Activated naive CD4-positive, alpha-beta T cell treated with anti-CD3 and anti-CD28 coated beads for 36 hours (primary cell): Measurements from ENCODE around the gene MPIG6B. TPM values are rescaled to one million over a fixed set of nuclear protein-coding genes. Genes with fewer than 3 reads are reported as not detected.

Source experiments
- CTCF ChIA-PET: fragments of 350-600 bp; sonication (Branson Sonifier 250); formaldehyde crosslinking; loops from one replicate; lab custom pipeline; 2021; ENCODE audit warnings: antibody characterized with exemption; lab: Charles Lee
- DNase-seq: peaks from one replicate; pipeline ENCODE4 v3.0.0-alpha.2; 2020
- H3K27ac Mint-ChIP-seq: one replicate; pipeline ENCODE4 v1.8.0; 2021; ENCODE audit warnings: mild to moderate bottlenecking, mixed read lengths
- H3K27me3 Mint-ChIP-seq: one replicate; pipeline ENCODE4 v1.8.0; 2021; ENCODE audit warnings: low read depth, mixed read lengths
- H3K36me3 Mint-ChIP-seq: one replicate; pipeline ENCODE4 v1.8.0; 2021; ENCODE audit warnings: low read depth, mixed read lengths
- H3K4me1 Mint-ChIP-seq: one replicate; pipeline ENCODE4 v1.8.0; 2021; ENCODE audit warnings: low read depth, mixed read lengths
- H3K4me3 Mint-ChIP-seq: one replicate; pipeline ENCODE4 v1.8.0; 2021; ENCODE audit warnings: mild to moderate bottlenecking, moderate library complexity, mixed read lengths
- H3K9me3 Mint-ChIP-seq: one replicate; pipeline ENCODE4 v1.8.0; 2021; ENCODE audit warnings: mixed read lengths
- intact Hi-C: fragments of 100-400 bp; cut with micrococcal nuclease; formaldehyde crosslinking; loops from one replicate; pipeline ENCODE4 v1.15.1; 2023
- total RNA-seq, 2 experiments: library from RNA; stranded (reverse); gene quantifications; one replicate each; pipeline ENCODE4 v1.2.3, GENCODE V29; 2021

The MPIG6B gene, protein sequence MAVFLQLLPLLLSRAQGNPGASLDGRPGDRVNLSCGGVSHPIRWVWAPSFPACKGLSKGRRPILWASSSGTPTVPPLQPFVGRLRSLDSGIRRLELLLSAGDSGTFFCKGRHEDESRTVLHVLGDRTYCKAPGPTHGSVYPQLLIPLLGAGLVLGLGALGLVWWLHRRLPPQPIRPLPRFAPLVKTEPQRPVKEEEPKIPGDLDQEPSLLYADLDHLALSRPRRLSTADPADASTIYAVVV
- under 1 TPM in 1 of 2 experiments, not detected in 1; 0.49 TPM for total RNA-seq

- no peak for DNase-seq
- H3K36me3 Mint-ChIP-seq = peaks cover 3% of the 10 kb centered on the region
- no peak within 1 kb of the TSS for H3K27ac Mint-ChIP-seq
- H3K27me3 Mint-ChIP-seq = no peaks in the 10 kb centered on the region
- CTCF ChIA-PET = interaction anchor here (1.0 kb wide), 1 partner anchor 46 kb away, joined by 4 read pairs; no protein-coding TSS in a partner anchor
- no peaks in the 10 kb centered on the region for H3K9me3 Mint-ChIP-seq
- no peak within 1 kb of the TSS for H3K4me3 Mint-ChIP-seq
- intact Hi-C loops = no loop called here
- peaks cover 25% of the 10 kb centered on the region for H3K4me1 Mint-ChIP-seq
Measured at GRCh38 chr6:31723245-31723979, at the start of gene MPIG6B. MPIG6B (plus strand) TSS chr6:31723373; CDS start chr6:31723384, 11 bp downstream.

GRCh38 chr6:31676322-31676903 lies 46.8 kb upstream of the MPIG6B start:
- H3K9me3 Mint-ChIP-seq = no peaks in the 10 kb centered on the region
- intact Hi-C loops = no loop called here
- DNase-seq = no peak
- H3K4me1 Mint-ChIP-seq = peaks cover 9% of the 10 kb centered on the region
- CTCF ChIA-PET = interaction anchor here (0.8 kb wide), 1 partner anchor 275 kb away, joined by 3 read pairs; no protein-coding TSS in a partner anchor
- H3K36me3 Mint-ChIP-seq = peaks cover 17% of the 10 kb centered on the region
- H3K27ac Mint-ChIP-seq = no peak overlapping the region
- H3K4me3 Mint-ChIP-seq = no peak overlapping the region
- no peaks in the 10 kb centered on the region for H3K27me3 Mint-ChIP-seq

- H3K4me3 Mint-ChIP-seq = no peak overlapping the region
- H3K9me3 Mint-ChIP-seq = no peaks in the 10 kb centered on the region
- H3K27ac Mint-ChIP-seq = peak overlapping the region; percentile 22
- peaks cover 13% of the 10 kb centered on the region for H3K36me3 Mint-ChIP-seq
- CTCF ChIA-PET = interaction anchor here (0.7 kb wide), 1 partner anchor 38 kb away, joined by 8 read pairs; the partner anchor contains the start of gene LY6G6D
- H3K27me3 Mint-ChIP-seq = no peaks in the 10 kb centered on the region
- DNase-seq = no peak
- intact Hi-C loops = no loop called here
- peaks cover 11% of the 10 kb centered on the region for H3K4me1 Mint-ChIP-seq
Measured at GRCh38 chr6:31676904-31677303, 46.3 kb upstream of the MPIG6B start.

DNA sequence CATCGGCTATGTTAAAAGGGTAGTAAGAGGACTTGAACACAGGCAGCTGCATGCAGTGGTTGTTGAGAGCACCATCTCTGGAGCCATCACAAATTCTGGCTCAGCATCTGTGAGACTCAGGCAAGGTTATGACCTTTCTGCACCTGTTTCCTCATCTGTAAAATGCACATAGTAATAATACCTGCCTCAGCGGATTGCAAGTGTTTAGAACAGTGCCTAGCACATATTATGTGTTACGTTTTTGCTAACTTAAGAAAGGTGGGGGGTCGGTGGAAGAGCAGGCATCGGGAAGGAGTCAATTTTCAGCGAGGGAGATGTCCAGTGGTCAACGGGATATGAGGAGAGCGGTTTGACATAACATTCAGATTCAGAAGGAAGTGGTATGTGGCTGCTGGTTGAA lies 45.2 kb upstream of the MPIG6B start:
- Mint-ChIP-seq H3K36me3 (peaks cover 5% of the 10 kb centered on the region), H3K9me3 (no peaks in the 10 kb centered on the region), H3K27me3 (no peaks in the 10 kb centered on the region), H3K27ac (no peak overlapping the region), H3K4me3 (no peak overlapping the region), H3K4me1 (peaks cover 11% of the 10 kb centered on the region)
- CTCF ChIA-PET = interaction anchor here (0.8 to 2.1 kb wide), 3 partner anchors 13 to 186 kb away, joined by 3 to 6 read pairs (median 4); no protein-coding TSS in a partner anchor
- intact Hi-C loops = no loop called here
- no peak for DNase-seq

- CTCF ChIA-PET = interaction anchor here (0.6 to 2.1 kb wide), 14 partner anchors 9 to 271 kb away, joined by 3 to 12 read pairs (median 5); partner anchors contain the start of genes ABHD16A, HSPA1B and MSH5
- DNase-seq = peak; percentile 85
- Mint-ChIP-seq H3K4me1 (peaks cover 11% of the 10 kb centered on the region), H3K27me3 (no peaks in the 10 kb centered on the region), H3K4me3 (peak within 1 kb of the TSS; percentile 74), H3K36me3 (no peaks in the 10 kb centered on the region), H3K27ac (no peak within 1 kb of the TSS), H3K9me3 (no peaks in the 10 kb centered on the region)
- intact Hi-C loops = loop anchor here (1.0 to 2.0 kb wide), 6 partner anchors 58 to 272 kb away; partner anchors contain the start of gene NEU1
Measured at GRCh38 chr6:31680226-31681134, 42.7 kb upstream of the MPIG6B start, which contains the start of gene LY6G5C. LY6G5C (minus strand) TSS chr6:31681067; CDS start chr6:31680373, 694 bp downstream.

- Mint-ChIP-seq H3K4me3 (peak overlapping the region; percentile 74), H3K27me3 (no peaks in the 10 kb centered on the region), H3K9me3 (no peaks in the 10 kb centered on the region), H3K36me3 (no peaks in the 10 kb centered on the region), H3K27ac (no peak overlapping the region), H3K4me1 (peaks cover 11% of the 10 kb centered on the region)
- DNase-seq = peak; percentile 62
- intact Hi-C loops = loop anchor here (2.0 kb wide), 5 partner anchors 88 to 272 kb away; partner anchors contain the start of gene NEU1
- CTCF ChIA-PET = interaction anchor here (0.6 to 1.9 kb wide), 12 partner anchors 8 to 271 kb away, joined by 3 to 12 read pairs (median 5); partner anchors contain the start of genes ABHD16A, HSPA1B and MSH5
Measured at GRCh38 chr6:31681135-31681671, 42.0 kb upstream of the MPIG6B start.

DNA sequence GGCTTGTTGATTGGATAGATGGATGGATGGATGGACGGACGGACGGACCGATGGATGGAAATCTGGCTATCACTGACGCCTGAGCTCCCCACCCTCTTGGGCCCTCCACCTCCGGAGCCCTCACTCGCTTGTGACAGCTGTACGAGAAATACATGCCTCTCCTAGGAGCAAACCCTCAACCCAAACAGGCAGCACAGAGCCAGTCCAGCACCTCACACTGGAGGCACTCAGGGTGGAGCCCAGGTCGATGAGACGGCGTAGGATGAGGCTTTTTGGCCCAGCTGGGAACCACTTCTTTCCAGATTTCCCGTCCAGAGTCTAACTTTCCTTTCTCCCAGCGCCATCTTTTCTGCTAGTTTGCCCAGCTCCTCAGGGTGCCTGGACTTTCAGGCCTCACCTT lies 39.6 kb upstream of the MPIG6B start:
- intact Hi-C loops = no loop called here
- no peaks in the 10 kb centered on the region for H3K27me3 Mint-ChIP-seq
- H3K27ac Mint-ChIP-seq = no peak overlapping the region
- CTCF ChIA-PET = interaction anchor here (1.0 kb wide), 1 partner anchor 87 kb away, joined by 6 read pairs; no protein-coding TSS in a partner anchor
- peaks cover 11% of the 10 kb centered on the region for H3K4me1 Mint-ChIP-seq
- H3K9me3 Mint-ChIP-seq = no peaks in the 10 kb centered on the region
- no peak for DNase-seq
- peaks cover 1% of the 10 kb centered on the region for H3K36me3 Mint-ChIP-seq
- no peak overlapping the region for H3K4me3 Mint-ChIP-seq

DNA sequence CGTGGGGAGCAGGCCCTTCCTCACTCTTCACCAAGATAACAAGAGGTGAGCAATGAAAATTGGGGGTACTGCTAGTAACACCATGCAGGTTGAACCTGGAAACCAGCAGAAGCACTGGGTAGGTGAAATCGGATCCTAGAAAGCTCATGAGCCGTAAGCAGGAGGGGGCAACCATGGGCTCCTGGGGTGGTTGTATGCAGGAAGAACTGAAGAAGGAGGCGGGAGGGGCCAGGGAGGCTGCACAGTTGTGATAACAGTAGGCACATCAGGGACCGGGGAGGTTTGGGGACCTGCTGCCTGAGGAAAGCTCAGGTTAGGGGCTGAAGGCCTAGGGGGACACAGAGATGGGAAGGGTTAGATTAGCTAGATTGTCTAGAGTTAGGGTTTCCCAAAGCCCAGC lies 36.7 kb upstream of the MPIG6B start:
- Mint-ChIP-seq H3K27me3 (no peaks in the 10 kb centered on the region), H3K4me1 (peaks cover 5% of the 10 kb centered on the region), H3K27ac (no peak overlapping the region), H3K9me3 (no peaks in the 10 kb centered on the region), H3K4me3 (no peak overlapping the region), H3K36me3 (peaks cover 7% of the 10 kb centered on the region)
- intact Hi-C loops = no loop called here
- DNase-seq = no peak
- CTCF ChIA-PET = interaction anchor here (0.6 to 1.0 kb wide), 2 partner anchors 42 to 49 kb away, joined by 3 read pairs; partner anchors contain the start of gene DDAH2

DNA sequence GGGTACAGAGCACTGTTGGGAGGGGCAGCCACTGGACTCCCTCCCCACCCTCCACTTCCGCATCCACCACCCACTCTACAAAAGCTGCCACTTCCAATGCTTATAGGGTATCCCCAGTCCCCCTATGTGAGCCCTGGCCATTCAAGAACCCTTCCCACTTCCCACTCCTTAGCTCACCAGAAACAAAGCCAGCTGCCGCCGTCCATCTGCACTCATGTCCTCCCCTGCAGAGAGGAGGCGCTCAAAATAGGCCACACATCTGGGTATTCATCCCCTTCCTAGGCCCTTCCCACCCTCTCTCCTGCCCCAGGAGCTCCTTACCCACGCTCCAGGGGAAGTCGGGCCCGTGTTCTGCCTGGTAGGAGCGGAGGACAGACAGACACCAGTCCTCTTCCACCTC lies 35.9 kb upstream of the MPIG6B start:
- Mint-ChIP-seq H3K4me3 (no peak overlapping the region), H3K27me3 (no peaks in the 10 kb centered on the region), H3K27ac (peak overlapping the region; percentile 11), H3K9me3 (no peaks in the 10 kb centered on the region), H3K36me3 (peaks cover 7% of the 10 kb centered on the region), H3K4me1 (peaks cover 3% of the 10 kb centered on the region)
- CTCF ChIA-PET = interaction anchor here (1.0 kb wide), 1 partner anchor 41 kb away, joined by 3 read pairs; the partner anchor contains the start of gene DDAH2
- no peak for DNase-seq
- intact Hi-C loops = no loop called here

DNA sequence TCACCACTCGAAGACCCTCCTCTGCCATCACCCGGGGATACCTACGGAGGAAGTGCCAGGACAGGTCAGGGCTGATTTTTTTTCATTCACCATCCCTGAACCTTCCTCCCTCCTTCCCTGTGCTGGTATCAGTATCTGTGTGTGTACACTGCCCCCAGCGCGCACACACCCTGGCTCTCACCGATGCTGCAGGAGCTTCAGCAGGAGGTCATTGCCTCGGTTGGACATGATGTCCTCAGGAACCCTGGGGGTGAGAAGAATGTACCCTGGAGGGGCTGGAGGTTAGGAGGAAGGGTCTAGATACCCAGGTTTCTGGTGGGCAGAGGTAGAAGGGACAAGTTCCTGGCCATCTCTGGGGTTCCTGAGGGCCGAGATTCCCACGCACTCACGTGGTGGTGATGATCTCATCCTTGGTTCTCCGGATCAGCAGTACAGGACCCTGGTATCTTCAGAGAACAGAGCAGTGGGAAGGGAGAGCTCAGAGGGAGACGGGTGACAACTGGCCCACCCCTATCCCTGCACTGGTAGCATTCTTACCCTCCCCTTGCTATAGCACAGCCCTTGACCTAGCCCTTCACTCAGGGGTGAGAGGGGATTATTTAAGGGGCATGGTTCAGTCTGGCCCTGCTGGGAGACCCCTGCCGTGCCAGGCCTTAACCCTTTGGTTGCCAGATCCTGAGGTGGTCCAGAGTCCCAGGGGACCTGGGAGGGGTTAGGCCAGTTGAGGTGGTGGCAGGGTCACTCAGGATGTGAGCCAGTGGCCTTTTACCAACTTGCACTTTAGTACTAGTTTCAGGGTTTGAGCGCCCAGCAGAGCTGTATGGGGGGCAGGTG lies 35.1 kb upstream of the MPIG6B start:
- peak overlapping the region; percentile 11 for H3K27ac Mint-ChIP-seq
- intact Hi-C loops = no loop called here
- no peaks in the 10 kb centered on the region for H3K27me3 Mint-ChIP-seq
- DNase-seq = no peak
- CTCF ChIA-PET = no interaction called here
- H3K4me1 Mint-ChIP-seq = peaks cover 3% of the 10 kb centered on the region
- H3K9me3 Mint-ChIP-seq = no peaks in the 10 kb centered on the region
- H3K4me3 Mint-ChIP-seq = no peak overlapping the region
- peaks cover 9% of the 10 kb centered on the region for H3K36me3 Mint-ChIP-seq
